ENCODE data around the gene FNDC3A. TPM values are rescaled to one million over a fixed set of nuclear protein-coding genes. Genes with fewer than 3 reads are reported as not detected.
A peak's percentile ranks its signal among the peaks of the same experiment; 100 is the strongest.

The FNDC3A gene
- total and polyA plus RNA-seq, 9 of the 15 experiments (the other 6 are each of a cell fraction or from before 2014, with no cell fraction given): 4.1 to 22.0 (median 13.5) TPM

DNA sequence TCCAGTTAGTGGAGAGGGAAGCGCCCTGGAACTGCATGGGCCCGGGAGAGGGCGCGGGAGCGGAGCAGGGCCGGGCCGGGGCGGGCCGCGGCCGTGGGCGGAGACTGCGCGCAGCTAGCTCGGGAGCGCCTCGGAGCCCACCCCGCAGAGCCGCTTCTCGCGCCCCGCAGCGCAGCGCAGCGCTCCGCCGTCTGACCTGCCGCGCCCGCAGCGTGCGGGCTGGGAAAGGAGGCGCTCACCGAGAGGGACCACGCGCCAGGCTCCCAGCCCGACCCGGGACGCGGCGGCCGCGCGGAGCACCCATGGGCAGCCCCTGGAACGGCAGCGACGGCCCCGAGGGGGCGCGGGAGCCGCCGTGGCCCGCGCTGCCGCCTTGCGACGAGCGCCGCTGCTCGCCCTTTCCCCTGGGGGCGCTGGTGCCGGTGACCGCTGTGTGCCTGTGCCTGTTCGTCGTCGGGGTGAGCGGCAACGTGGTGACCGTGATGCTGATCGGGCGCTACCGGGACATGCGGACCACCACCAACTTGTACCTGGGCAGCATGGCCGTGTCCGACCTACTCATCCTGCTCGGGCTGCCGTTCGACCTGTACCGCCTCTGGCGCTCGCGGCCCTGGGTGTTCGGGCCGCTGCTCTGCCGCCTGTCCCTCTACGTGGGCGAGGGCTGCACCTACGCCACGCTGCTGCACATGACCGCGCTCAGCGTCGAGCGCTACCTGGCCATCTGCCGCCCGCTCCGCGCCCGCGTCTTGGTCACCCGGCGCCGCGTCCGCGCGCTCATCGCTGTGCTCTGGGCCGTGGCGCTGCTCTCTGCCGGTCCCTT is 244.5 kb downstream of the FNDC3A start, which contains the start of gene MLNR (continued):
- TF ChIP-seq, protein P1, sequence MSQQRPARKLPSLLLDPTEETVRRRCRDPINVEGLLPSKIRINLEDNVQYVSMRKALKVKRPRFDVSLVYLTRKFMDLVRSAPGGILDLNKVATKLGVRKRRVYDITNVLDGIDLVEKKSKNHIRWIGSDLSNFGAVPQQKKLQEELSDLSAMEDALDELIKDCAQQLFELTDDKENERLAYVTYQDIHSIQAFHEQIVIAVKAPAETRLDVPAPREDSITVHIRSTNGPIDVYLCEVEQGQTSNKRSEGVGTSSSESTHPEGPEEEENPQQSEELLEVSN (IDR thresholded peaks at IDR 0.05; ENCODE audit: borderline replicate concordance in 1 of 2, extremely low read depth in 1 of 2, insufficient read depth in 1 of 2, insufficient read length in 1 of 2, low read depth in 1 of 2, low read length in 1 of 2, poor library complexity in 1 of 2, severe bottlenecking in 1 of 2): peak in 1 of 2 experiments; percentile 37
- no peak for TF ChIP-seq PHF21A (IDR thresholded peaks at IDR 0.05; ENCODE audit: borderline replicate concordance, low read depth)
- TF ChIP-seq, protein P2, sequence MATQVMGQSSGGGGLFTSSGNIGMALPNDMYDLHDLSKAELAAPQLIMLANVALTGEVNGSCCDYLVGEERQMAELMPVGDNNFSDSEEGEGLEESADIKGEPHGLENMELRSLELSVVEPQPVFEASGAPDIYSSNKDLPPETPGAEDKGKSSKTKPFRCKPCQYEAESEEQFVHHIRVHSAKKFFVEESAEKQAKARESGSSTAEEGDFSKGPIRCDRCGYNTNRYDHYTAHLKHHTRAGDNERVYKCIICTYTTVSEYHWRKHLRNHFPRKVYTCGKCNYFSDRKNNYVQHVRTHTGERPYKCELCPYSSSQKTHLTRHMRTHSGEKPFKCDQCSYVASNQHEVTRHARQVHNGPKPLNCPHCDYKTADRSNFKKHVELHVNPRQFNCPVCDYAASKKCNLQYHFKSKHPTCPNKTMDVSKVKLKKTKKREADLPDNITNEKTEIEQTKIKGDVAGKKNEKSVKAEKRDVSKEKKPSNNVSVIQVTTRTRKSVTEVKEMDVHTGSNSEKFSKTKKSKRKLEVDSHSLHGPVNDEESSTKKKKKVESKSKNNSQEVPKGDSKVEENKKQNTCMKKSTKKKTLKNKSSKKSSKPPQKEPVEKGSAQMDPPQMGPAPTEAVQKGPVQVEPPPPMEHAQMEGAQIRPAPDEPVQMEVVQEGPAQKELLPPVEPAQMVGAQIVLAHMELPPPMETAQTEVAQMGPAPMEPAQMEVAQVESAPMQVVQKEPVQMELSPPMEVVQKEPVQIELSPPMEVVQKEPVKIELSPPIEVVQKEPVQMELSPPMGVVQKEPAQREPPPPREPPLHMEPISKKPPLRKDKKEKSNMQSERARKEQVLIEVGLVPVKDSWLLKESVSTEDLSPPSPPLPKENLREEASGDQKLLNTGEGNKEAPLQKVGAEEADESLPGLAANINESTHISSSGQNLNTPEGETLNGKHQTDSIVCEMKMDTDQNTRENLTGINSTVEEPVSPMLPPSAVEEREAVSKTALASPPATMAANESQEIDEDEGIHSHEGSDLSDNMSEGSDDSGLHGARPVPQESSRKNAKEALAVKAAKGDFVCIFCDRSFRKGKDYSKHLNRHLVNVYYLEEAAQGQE (IDR thresholded peaks at IDR 0.05; ENCODE audit: borderline replicate concordance): no peak
- TF ChIP-seq, protein P2 (CRISPR knock-in tag; IDR thresholded peaks at IDR 0.05; ENCODE audit: low read depth): no peak
- TF ChIP-seq, protein P3, sequence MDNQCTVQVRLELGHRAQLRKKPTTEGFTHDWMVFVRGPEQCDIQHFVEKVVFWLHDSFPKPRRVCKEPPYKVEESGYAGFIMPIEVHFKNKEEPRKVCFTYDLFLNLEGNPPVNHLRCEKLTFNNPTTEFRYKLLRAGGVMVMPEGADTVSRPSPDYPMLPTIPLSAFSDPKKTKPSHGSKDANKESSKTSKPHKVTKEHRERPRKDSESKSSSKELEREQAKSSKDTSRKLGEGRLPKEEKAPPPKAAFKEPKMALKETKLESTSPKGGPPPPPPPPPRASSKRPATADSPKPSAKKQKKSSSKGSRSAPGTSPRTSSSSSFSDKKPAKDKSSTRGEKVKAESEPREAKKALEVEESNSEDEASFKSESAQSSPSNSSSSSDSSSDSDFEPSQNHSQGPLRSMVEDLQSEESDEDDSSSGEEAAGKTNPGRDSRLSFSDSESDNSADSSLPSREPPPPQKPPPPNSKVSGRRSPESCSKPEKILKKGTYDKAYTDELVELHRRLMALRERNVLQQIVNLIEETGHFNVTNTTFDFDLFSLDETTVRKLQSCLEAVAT (IDR thresholded peaks at IDR 0.05): no peak
- no peak for TF ChIP-seq PRPF4 (IDR thresholded peaks at IDR 0.05; ENCODE audit: insufficient read depth, low read depth, low read length, poor library complexity, severe bottlenecking)
- TF ChIP-seq, protein P4, sequence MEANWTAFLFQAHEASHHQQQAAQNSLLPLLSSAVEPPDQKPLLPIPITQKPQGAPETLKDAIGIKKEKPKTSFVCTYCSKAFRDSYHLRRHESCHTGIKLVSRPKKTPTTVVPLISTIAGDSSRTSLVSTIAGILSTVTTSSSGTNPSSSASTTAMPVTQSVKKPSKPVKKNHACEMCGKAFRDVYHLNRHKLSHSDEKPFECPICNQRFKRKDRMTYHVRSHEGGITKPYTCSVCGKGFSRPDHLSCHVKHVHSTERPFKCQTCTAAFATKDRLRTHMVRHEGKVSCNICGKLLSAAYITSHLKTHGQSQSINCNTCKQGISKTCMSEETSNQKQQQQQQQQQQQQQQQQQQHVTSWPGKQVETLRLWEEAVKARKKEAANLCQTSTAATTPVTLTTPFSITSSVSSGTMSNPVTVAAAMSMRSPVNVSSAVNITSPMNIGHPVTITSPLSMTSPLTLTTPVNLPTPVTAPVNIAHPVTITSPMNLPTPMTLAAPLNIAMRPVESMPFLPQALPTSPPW (CRISPR knock-in tag; IDR thresholded peaks at IDR 0.05): no peak
- TF ChIP-seq, protein P5, sequence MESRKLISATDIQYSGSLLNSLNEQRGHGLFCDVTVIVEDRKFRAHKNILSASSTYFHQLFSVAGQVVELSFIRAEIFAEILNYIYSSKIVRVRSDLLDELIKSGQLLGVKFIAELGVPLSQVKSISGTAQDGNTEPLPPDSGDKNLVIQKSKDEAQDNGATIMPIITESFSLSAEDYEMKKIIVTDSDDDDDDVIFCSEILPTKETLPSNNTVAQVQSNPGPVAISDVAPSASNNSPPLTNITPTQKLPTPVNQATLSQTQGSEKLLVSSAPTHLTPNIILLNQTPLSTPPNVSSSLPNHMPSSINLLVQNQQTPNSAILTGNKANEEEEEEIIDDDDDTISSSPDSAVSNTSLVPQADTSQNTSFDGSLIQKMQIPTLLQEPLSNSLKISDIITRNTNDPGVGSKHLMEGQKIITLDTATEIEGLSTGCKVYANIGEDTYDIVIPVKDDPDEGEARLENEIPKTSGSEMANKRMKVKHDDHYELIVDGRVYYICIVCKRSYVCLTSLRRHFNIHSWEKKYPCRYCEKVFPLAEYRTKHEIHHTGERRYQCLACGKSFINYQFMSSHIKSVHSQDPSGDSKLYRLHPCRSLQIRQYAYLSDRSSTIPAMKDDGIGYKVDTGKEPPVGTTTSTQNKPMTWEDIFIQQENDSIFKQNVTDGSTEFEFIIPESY (CRISPR knock-in tag; IDR thresholded peaks at IDR 0.05): peak; percentile 98
- TF ChIP-seq, protein P6, sequence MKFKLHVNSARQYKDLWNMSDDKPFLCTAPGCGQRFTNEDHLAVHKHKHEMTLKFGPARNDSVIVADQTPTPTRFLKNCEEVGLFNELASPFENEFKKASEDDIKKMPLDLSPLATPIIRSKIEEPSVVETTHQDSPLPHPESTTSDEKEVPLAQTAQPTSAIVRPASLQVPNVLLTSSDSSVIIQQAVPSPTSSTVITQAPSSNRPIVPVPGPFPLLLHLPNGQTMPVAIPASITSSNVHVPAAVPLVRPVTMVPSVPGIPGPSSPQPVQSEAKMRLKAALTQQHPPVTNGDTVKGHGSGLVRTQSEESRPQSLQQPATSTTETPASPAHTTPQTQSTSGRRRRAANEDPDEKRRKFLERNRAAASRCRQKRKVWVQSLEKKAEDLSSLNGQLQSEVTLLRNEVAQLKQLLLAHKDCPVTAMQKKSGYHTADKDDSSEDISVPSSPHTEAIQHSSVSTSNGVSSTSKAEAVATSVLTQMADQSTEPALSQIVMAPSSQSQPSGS (CRISPR knock-in tag; IDR thresholded peaks at IDR 0.05): no peak
